Endothelial cell of umbilical vein (primary cell): ENCODE measurements around the gene CHADL. TPM values are rescaled to one million over a fixed set of nuclear protein-coding genes. Genes with fewer than 3 reads are reported as not detected.

ENCODE experiments used
- BruUV-seq: library from RNA; stranded (reverse); fragments of 400-500 nt; replicated peaks from 2 replicates; lab custom pipeline; 2021; lab: Mats Ljungman, UMichigan
- CTCF ChIA-PET: fragments of 300-600, 350-600 bp; sonication (Branson Sonifier 250); formaldehyde crosslinking; loops from one replicate; lab custom pipeline; 2021; ENCODE audit warnings: antibody characterized with exemption, inconsistent platforms; lab: Charles Lee
- POLR2A ChIA-PET: fragments of 300-600, 350-600 bp; sonication (Branson Sonifier 250); formaldehyde crosslinking; loops from one replicate; lab custom pipeline; 2021; ENCODE audit warnings: antibody characterized with exemption, inconsistent platforms; lab: Charles Lee
- DNase-seq: peaks from one replicate; pipeline ENCODE4 v3.0.0-alpha.2; 2011; ENCODE audit warnings: low read depth, low spot score
- FAIRE-seq: peaks from 2 replicates; lab custom pipeline; 2011; peaks lifted over from hg19 to GRCh38; lab: Jason Lieb, UNC
- H2AFZ ChIP-seq: 2 replicates; pipeline ENCODE4 v1.6.0; 2012; ENCODE audit warnings: low read depth, low read length, control low read depth, inconsistent platforms
- H3K27ac ChIP-seq: 2 replicates; pipeline ENCODE4 v1.5.1; 2011; ENCODE audit warnings: low read depth, mild to moderate bottlenecking, control low read depth, low read length, moderate library complexity; ENCODE audit not compliant: insufficient read depth
- H3K27me3 ChIP-seq, 2 experiments: 2 replicates each; pipeline versions ENCODE4 v1.6.0 to v1.6.1; 2011; ENCODE audit warnings: low read length in 2 of 2, mixed read lengths in 1 of 2; ENCODE audit not compliant: control insufficient read depth in 2 of 2, insufficient read depth in 2 of 2
- H3K36me3 ChIP-seq, 2 experiments: 2 replicates in 1 of 2; 3 replicates in 1 of 2; pipeline ENCODE4 v1.5.1; 2011; ENCODE audit warnings: low read length in 2 of 2, mild to moderate bottlenecking in 1 of 2, moderate library complexity in 1 of 2; ENCODE audit not compliant: control insufficient read depth in 2 of 2, insufficient read depth in 2 of 2; ENCODE audit errors: extremely low read depth in 1 of 2
- H3K4me1 ChIP-seq: 3 replicates; pipeline ENCODE4 v1.5.1; 2011; ENCODE audit warnings: mild to moderate bottlenecking, low read length; ENCODE audit not compliant: control insufficient read depth, insufficient read depth; ENCODE audit errors: extremely low read depth
- H3K4me2 ChIP-seq: 2 replicates; pipeline ENCODE4 v1.6.1; 2011; ENCODE audit warnings: low read length, control low read depth, mixed read lengths; ENCODE audit not compliant: insufficient read depth
- H3K4me3 ChIP-seq, 3 experiments: fragments of 200-600 bp in 1 of 3; sonication (generic), shearing (Covaris generic) in 1 of 3; replicated peaks in 1 of 3; 2 replicates each; pipeline ENCODE4 v1.5.1; 2011 to 2016; ENCODE audit warnings: control low read depth in 3 of 3, low read length in 3 of 3, mild to moderate bottlenecking in 2 of 3, inconsistent platforms in 1 of 3, low read depth in 1 of 3, moderate library complexity in 1 of 3; ENCODE audit not compliant: insufficient read depth in 1 of 3
- H3K79me2 ChIP-seq: 2 replicates; pipeline ENCODE4 v1.6.0; 2012; ENCODE audit warnings: low read length, inconsistent platforms; ENCODE audit not compliant: control insufficient read depth, insufficient read depth
- H3K9ac ChIP-seq: replicated peaks from 2 replicates; pipeline ENCODE3; 2011; ENCODE audit warnings: low read length, control low read depth; ENCODE audit not compliant: insufficient read depth; ENCODE audit errors: extremely low read depth
- H3K9me1 ChIP-seq: replicated peaks from 3 replicates; pipeline ENCODE4 v1.6.0; 2011; ENCODE audit warnings: mild to moderate bottlenecking, low read length; ENCODE audit not compliant: control insufficient read depth, insufficient read depth; ENCODE audit errors: extremely low read depth
- H3K9me3 ChIP-seq: replicated peaks from 2 replicates; pipeline ENCODE4 v1.5.1; 2012; ENCODE audit warnings: low read length, inconsistent platforms; ENCODE audit not compliant: control insufficient read depth, insufficient read depth
- H4K20me1 ChIP-seq: replicated peaks from 2 replicates; pipeline ENCODE3; 2011; ENCODE audit warnings: mild to moderate bottlenecking, low read length; ENCODE audit not compliant: control insufficient read depth, insufficient read depth; ENCODE audit errors: extremely low read depth
- EZH2 ChIP-seq: IDR thresholded peaks from 2 replicates; pipeline ENCODE4 v1.6.1; 2012; ENCODE audit warnings: borderline replicate concordance, low read depth, mild to moderate bottlenecking, moderate library complexity, low read length, inconsistent platforms; ENCODE audit not compliant: severe bottlenecking
- FOS ChIP-seq: IDR thresholded peaks from 2 replicates; pipeline ENCODE4 v1.6.1; 2011; ENCODE audit warnings: mild to moderate bottlenecking, low read length, moderate library complexity, borderline replicate concordance; ENCODE audit not compliant: insufficient read depth
- GATA2 ChIP-seq: IDR thresholded peaks from 2 replicates; pipeline ENCODE4 v1.7.0; 2011; ENCODE audit warnings: low read depth, mild to moderate bottlenecking, moderate library complexity, mixed read lengths, low read length; ENCODE audit not compliant: insufficient read length, insufficient read depth
- JUN ChIP-seq: IDR thresholded peaks from 2 replicates; pipeline ENCODE4 v1.6.1; 2011; ENCODE audit warnings: borderline replicate concordance, low read depth; ENCODE audit not compliant: insufficient read length, insufficient read depth
- MYC ChIP-seq: IDR thresholded peaks from one replicate; pipeline ENCODE4 v1.6.1; 2011; ENCODE audit warnings: mild to moderate bottlenecking, low read depth, low read length
- POLR2A ChIP-seq: IDR thresholded peaks from 2 replicates; pipeline ENCODE4 v1.6.1; 2012; ENCODE audit warnings: low read depth, mild to moderate bottlenecking, control low read depth, low read length
- POLR2AphosphoS5 ChIP-seq: IDR thresholded peaks from 2 replicates; pipeline ENCODE4 v1.6.1; 2012; ENCODE audit warnings: low read depth, mild to moderate bottlenecking, control low read depth, low read length, moderate library complexity; ENCODE audit not compliant: insufficient read depth
- dilution Hi-C: fragments of 300-500 bp; cut with MboI; formaldehyde crosslinking; loops from one replicate; pipeline ENCODE4 v1.15.0; 2019; ENCODE audit warnings: low sequenced_read_pairs; ENCODE audit not compliant: extremely low pct_ligation_motif_present
- intact Hi-C: fragments of 100-400 bp; cut with micrococcal nuclease; formaldehyde crosslinking; loops from one replicate; pipeline ENCODE4 v1.10.0; 2022
- polyA plus RNA-seq, 4 experiments: library from polyadenylated mRNA; depleted of rRNA in 3 of 4; stranded (reverse) in 3 of 4; unstranded in 1 of 4; fragments of >200 nt; gene quantifications; 2 replicates each; pipeline versions ENCODE4 v1.2.1 to v1.2.3, GENCODE V29; 2011 to 2012; ENCODE audit warnings: missing spikeins in 1 of 4
- total RNA-seq: library from RNA; stranded (reverse); gene quantifications from 2 replicates; pipeline ENCODE4 v1.2.3, GENCODE V29; 2021
- TF ChIP-seq, protein P1 (sequence below): IDR thresholded peaks from 2 replicates; pipeline ENCODE4 v1.6.1; 2011; ENCODE audit not compliant: insufficient read depth, insufficient read length
- TF ChIP-seq, protein P2 (sequence below), 2 donors: IDR thresholded peaks; 1 replicate in 1 of 2; 2 replicates in 1 of 2; pipeline ENCODE4 v1.5.1; 2011; ENCODE audit warnings: low read length in 2 of 2, mild to moderate bottlenecking in 2 of 2, moderate library complexity in 2 of 2, control low read depth in 1 of 2, inconsistent platforms in 1 of 2, low read depth in 1 of 2; ENCODE audit not compliant: insufficient read depth in 1 of 2; ENCODE audit errors: extremely low read depth in 1 of 2

CHADL gene
- total and polyA plus RNA-seq, 2 donors (not counting 3 experiments of a cell fraction or from before 2014, with no cell fraction given): 0.69 to 1.1 TPM

DNA sequence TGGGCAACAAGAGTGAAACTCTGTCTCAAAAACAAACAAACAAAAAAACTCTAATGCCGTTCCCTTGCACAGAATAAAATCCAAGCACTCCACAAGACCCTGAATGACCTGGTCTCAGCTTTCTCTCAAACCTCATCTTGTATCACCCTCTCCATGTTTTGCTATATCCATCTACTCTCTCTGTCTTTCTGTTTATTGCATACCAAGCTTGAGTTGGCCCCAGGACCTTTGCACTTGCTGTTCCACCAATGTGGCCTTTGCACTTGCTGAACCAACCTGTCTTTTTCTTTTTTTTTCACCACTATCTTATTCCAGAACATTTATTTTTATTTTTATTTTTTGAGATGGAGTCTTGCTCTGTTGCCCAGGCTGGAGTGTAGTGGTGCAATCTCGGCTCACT lies 37.6 kb downstream of the CHADL start:
- peaks cover 14% of the 10 kb centered on the region for H3K79me2 ChIP-seq
- no peak overlapping the region for H3K4me3 ChIP-seq
- ChIA-PET CTCF (no interaction called here), POLR2A (no interaction called here)
- no peak overlapping the region for H2AFZ ChIP-seq
- no peak overlapping the region for H3K9ac ChIP-seq
- H3K4me2 ChIP-seq: no peak overlapping the region
- BruUV-seq: no TSS peak
- H3K9me3 ChIP-seq: no peaks in the 10 kb centered on the region
- H3K4me1 ChIP-seq: peaks cover 6% of the 10 kb centered on the region
- no peaks in the 10 kb centered on the region for H4K20me1 ChIP-seq
- dilution Hi-C loops (no loop called here), intact Hi-C loops (no loop called here)
- no peak overlapping the region for H3K27ac ChIP-seq
- FAIRE-seq (no peak), DNase-seq (no peak)
- no peaks in the 10 kb centered on the region for H3K27me3 ChIP-seq
- H3K9me1 ChIP-seq: no peaks in the 10 kb centered on the region
- H3K36me3 ChIP-seq: no peaks in the 10 kb centered on the region
- TF ChIP-seq EZH2 (no peak), POLR2A (no peak), JUN (no peak), FOS (no peak)

DNA sequence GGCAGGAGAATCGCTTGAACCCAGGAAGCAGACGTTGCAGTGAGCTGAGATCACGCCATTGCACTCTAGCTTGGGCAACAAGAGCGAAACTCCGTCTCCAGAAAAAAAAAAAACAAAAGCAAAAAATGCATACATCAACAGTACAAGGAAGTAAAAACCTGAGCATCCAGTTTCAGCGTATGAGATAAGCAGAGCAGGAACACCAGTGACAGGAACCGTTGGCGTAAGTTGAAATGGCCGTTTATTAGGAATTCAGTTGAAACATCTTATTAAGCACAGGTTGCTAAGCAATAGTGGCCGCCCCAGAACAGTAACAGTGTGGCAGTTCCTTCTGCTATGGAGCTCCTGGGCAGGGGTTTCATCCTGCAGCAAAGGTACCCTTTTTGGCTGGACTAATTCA lies 39.6 kb downstream of the CHADL start:
- no TSS peak for BruUV-seq
- Histone ChIP-seq H3K36me3 (no peaks in the 10 kb centered on the region), H3K9ac (no peak overlapping the region), H3K79me2 (peaks cover 9% of the 10 kb centered on the region), H3K4me3 (no peak overlapping the region), H3K4me1 (peaks cover 10% of the 10 kb centered on the region), H3K9me3 (no peaks in the 10 kb centered on the region), H3K4me2 (no peak overlapping the region), H3K9me1 (no peaks in the 10 kb centered on the region), H3K27ac (no peak overlapping the region), H2AFZ (no peak overlapping the region), H4K20me1 (no peaks in the 10 kb centered on the region), H3K27me3 (no peaks in the 10 kb centered on the region)
- ChIA-PET CTCF (no interaction called here), POLR2A (no interaction called here)
- TF ChIP-seq MYC (no peak), JUN (no peak), FOS (no peak), POLR2AphosphoS5 (no peak), EZH2 (no peak), GATA2 (no peak), POLR2A (no peak)
- TF ChIP-seq, protein P1, sequence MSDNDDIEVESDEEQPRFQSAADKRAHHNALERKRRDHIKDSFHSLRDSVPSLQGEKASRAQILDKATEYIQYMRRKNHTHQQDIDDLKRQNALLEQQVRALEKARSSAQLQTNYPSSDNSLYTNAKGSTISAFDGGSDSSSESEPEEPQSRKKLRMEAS: no peak
- TF ChIP-seq, protein P2, sequence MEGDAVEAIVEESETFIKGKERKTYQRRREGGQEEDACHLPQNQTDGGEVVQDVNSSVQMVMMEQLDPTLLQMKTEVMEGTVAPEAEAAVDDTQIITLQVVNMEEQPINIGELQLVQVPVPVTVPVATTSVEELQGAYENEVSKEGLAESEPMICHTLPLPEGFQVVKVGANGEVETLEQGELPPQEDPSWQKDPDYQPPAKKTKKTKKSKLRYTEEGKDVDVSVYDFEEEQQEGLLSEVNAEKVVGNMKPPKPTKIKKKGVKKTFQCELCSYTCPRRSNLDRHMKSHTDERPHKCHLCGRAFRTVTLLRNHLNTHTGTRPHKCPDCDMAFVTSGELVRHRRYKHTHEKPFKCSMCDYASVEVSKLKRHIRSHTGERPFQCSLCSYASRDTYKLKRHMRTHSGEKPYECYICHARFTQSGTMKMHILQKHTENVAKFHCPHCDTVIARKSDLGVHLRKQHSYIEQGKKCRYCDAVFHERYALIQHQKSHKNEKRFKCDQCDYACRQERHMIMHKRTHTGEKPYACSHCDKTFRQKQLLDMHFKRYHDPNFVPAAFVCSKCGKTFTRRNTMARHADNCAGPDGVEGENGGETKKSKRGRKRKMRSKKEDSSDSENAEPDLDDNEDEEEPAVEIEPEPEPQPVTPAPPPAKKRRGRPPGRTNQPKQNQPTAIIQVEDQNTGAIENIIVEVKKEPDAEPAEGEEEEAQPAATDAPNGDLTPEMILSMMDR (IDR thresholded peaks at IDR 0.05; ENCODE audit: extremely low read depth in 1 of 2, insufficient read depth in 1 of 2, low read depth in 1 of 2, low read length in 2 of 2): no peak
- no peak for FAIRE-seq
- intact Hi-C loops: no loop called here
- dilution Hi-C loops: no loop called here
- DNase-seq: no peak
